HepG2 (cell line): ENCODE results near the gene DUSP8. TPM values are rescaled to one million over a fixed set of nuclear protein-coding genes. Genes with fewer than 3 reads are reported as not detected.

Experiments
- ATAC-seq: fragments of 200-7000 bp; cut with Tn5 transposase; 3 replicates; pipeline ENCODE4 v1.9.1; 2020; ENCODE audit warnings: mild to moderate bottlenecking, moderate library complexity
- BruUV-seq: library from RNA; stranded (reverse); fragments of 400-500 nt; replicated peaks from 2 replicates; lab custom pipeline; 2021; lab: Mats Ljungman, UMichigan
- CTCF ChIA-PET: fragments of 300-600 bp; formaldehyde crosslinking; extraction: SDS; loops from one replicate; lab custom pipeline; 2021; ENCODE audit warnings: low total read pairs, inconsistent platforms, low intra/inter-chr PET ratio; lab: Yijun Ruan, JAX
- POLR2A ChIA-PET: fragments of 350-600 bp; sonication (Branson Sonifier 250); formaldehyde crosslinking; loops from one replicate; lab custom pipeline; 2020; ENCODE audit warnings: antibody characterized with exemption, inconsistent platforms; lab: Yijun Ruan, JAX
- DNase-seq: peaks from one replicate; pipeline ENCODE4 v3.0.0-alpha.2; 2015; ENCODE audit warnings: low spot score
- FAIRE-seq: peaks from 3 replicates; lab custom pipeline; 2011; peaks lifted over from hg19 to GRCh38; lab: Jason Lieb, UNC
- H2AFZ ChIP-seq: one replicate; pipeline ENCODE4 v1.6.1; 2011; ENCODE audit warnings: low read length, inconsistent platforms
- H3K27ac ChIP-seq: fragments of 300-600 bp; 3 replicates; pipeline ENCODE4 v1.8.0; 2011; ENCODE audit warnings: mixed run types, mild to moderate bottlenecking, mixed read lengths, low read length, inconsistent platforms; ENCODE audit not compliant: insufficient read depth; ENCODE audit errors: extremely low read length
- H3K27me3 ChIP-seq, 2 experiments: fragments of 200-600 bp in 1 of 2; 2 replicates in 1 of 2; 3 replicates in 1 of 2; pipeline versions ENCODE4 v1.6.0 to v1.8.0; 2011; ENCODE audit warnings: low read length in 2 of 2, mild to moderate bottlenecking in 2 of 2, moderate library complexity in 2 of 2, inconsistent platforms in 1 of 2; ENCODE audit not compliant: insufficient read depth in 2 of 2, control insufficient read depth in 1 of 2
- H3K36me3 ChIP-seq, 2 experiments: fragments of 200-600 bp in 1 of 2; replicated peaks in 1 of 2; 2 replicates in 1 of 2; 3 replicates in 1 of 2; pipeline versions ENCODE4 v1.5.1 to v1.8.0; 2011; ENCODE audit warnings: low read length in 2 of 2, inconsistent platforms in 1 of 2; ENCODE audit not compliant: insufficient read depth in 2 of 2, control insufficient read depth in 1 of 2
- H3K4me1 ChIP-seq: 2 replicates; pipeline ENCODE4 v1.5.1; 2012; ENCODE audit warnings: low read length, inconsistent platforms; ENCODE audit not compliant: insufficient read depth
- H3K4me2 ChIP-seq: 2 replicates; pipeline ENCODE4 v1.6.0; 2011; ENCODE audit warnings: low read depth, low read length, inconsistent platforms
- H3K4me3 ChIP-seq, 3 experiments: fragments of 200-600 bp in 1 of 3; sonication (generic), shearing (Covaris generic) in 1 of 3; replicated peaks in 1 of 3; 2 replicates each; pipeline ENCODE4 v1.5.1; 2011 to 2016; ENCODE audit warnings: low read length in 3 of 3, inconsistent platforms in 2 of 3, low read depth in 2 of 3, mild to moderate bottlenecking in 2 of 3, control low read depth in 1 of 3, mixed read lengths in 1 of 3; ENCODE audit not compliant: insufficient read depth in 1 of 3
- H3K79me2 ChIP-seq: one replicate; pipeline ENCODE4 v1.6.1; 2011; ENCODE audit warnings: low read length, inconsistent platforms; ENCODE audit not compliant: insufficient read depth
- H3K9ac ChIP-seq: 2 replicates; pipeline ENCODE4 v1.6.0; 2011; ENCODE audit warnings: mild to moderate bottlenecking, low read depth, low read length, inconsistent platforms; ENCODE audit not compliant: insufficient read depth
- H3K9me3 ChIP-seq: 2 replicates; pipeline ENCODE4 v1.5.1; 2012; ENCODE audit warnings: mild to moderate bottlenecking, low read length
- H4K20me1 ChIP-seq: 2 replicates; pipeline ENCODE4 v1.6.0; 2011; ENCODE audit warnings: inconsistent platforms, mild to moderate bottlenecking, low read length, moderate library complexity; ENCODE audit not compliant: insufficient read depth
- ARNTL ChIP-seq: sonication (generic); formaldehyde crosslinking; IDR thresholded peaks from 2 replicates; pipeline ENCODE4 v1.4.0; 2020; ENCODE audit warnings: mild to moderate bottlenecking, missing genetic modification reagents
- CTCF ChIP-seq: sonication (generic); formaldehyde crosslinking; IDR thresholded peaks from 2 replicates; pipeline ENCODE4 v1.5.0; 2020; ENCODE audit warnings: mild to moderate bottlenecking, missing genetic modification reagents, moderate library complexity
- HHEX ChIP-seq: IDR thresholded peaks from 2 replicates; pipeline ENCODE4 v1.6.1; 2016; ENCODE audit warnings: control low read depth
- KAT8 ChIP-seq: IDR thresholded peaks from 2 replicates; pipeline ENCODE4 v1.6.1; 2016; ENCODE audit warnings: missing genetic modification reagents, missing compliant biosample characterization
- MXD1 ChIP-seq: sonication (generic); formaldehyde crosslinking; IDR thresholded peaks from 2 replicates; pipeline ENCODE4 v1.4.0; 2020; ENCODE audit warnings: mild to moderate bottlenecking, missing genetic modification reagents
- PHF20 ChIP-seq: sonication (generic); formaldehyde crosslinking; IDR thresholded peaks from 2 replicates; pipeline ENCODE4 v1.5.0; 2020; ENCODE audit warnings: mild to moderate bottlenecking, missing genetic modification reagents
- RAD21 ChIP-seq: fragments of 450-650 bp; formaldehyde crosslinking; IDR thresholded peaks from 2 replicates; pipeline ENCODE4 v1.5.0; 2020; ENCODE audit warnings: mild to moderate bottlenecking
- STAG1 ChIP-seq: sonication (generic); formaldehyde crosslinking; IDR thresholded peaks from 2 replicates; pipeline ENCODE4 v1.4.0; 2020; ENCODE audit warnings: missing genetic modification reagents
- THAP11 ChIP-seq: IDR thresholded peaks from 2 replicates; pipeline ENCODE4 v1.6.1; 2016; ENCODE audit warnings: missing biosample characterization, missing genetic modification reagents
- ZBTB7B ChIP-seq: sonication (generic); formaldehyde crosslinking; IDR thresholded peaks from 2 replicates; pipeline ENCODE4 v1.4.0; 2020; ENCODE audit warnings: missing genetic modification reagents
- ZBTB8A ChIP-seq: sonication (generic); formaldehyde crosslinking; IDR thresholded peaks from 2 replicates; pipeline ENCODE4 v1.4.0; 2020; ENCODE audit warnings: mild to moderate bottlenecking, low read depth, missing genetic modification reagents, borderline replicate concordance
- ZFP82 ChIP-seq: sonication (generic); formaldehyde crosslinking; IDR thresholded peaks from 2 replicates; pipeline ENCODE4 v1.5.1; 2020; ENCODE audit warnings: mild to moderate bottlenecking, missing genetic modification reagents, borderline replicate concordance
- ZNF660 ChIP-seq: sonication (generic); formaldehyde crosslinking; IDR thresholded peaks from 2 replicates; pipeline ENCODE4 v1.5.1; 2020; ENCODE audit warnings: mild to moderate bottlenecking, low read depth, missing genetic modification reagents, borderline replicate concordance
- ZNF891 ChIP-seq: sonication (generic); formaldehyde crosslinking; IDR thresholded peaks from 2 replicates; pipeline ENCODE4 v1.5.0; 2020; ENCODE audit warnings: mild to moderate bottlenecking, missing genetic modification reagents
- WGBS: methylation state at CpG from one replicate; pipeline ENCODE4 v1.1.6; 2017; ENCODE audit warnings: low lambda C conversion rate; 5-methylcytosine and 5-hydroxymethylcytosine counted together
- in situ Hi-C: cut with HindIII; loops from 2 replicates; pipeline ENCODE4 v1.10.0; 2017; ENCODE audit warnings: low pct_unique_long_range_greater_than_20kb; ENCODE audit not compliant: extremely low pct_ligation_motif_present
- intact Hi-C: fragments of 100-400 bp; cut with micrococcal nuclease; formaldehyde crosslinking; loops from one replicate; pipeline ENCODE4 v1.10.0; 2022; ENCODE audit not compliant: unreplicated experiment
- polyA plus RNA-seq, 8 experiments: library from polyadenylated mRNA; depleted of rRNA in 3 of 8; stranded (reverse) in 7 of 8; unstranded in 1 of 8; fragments of >200 nt; fragmentation: Illumina TruSeq in 4 of 8; extraction: Trizol in 4 of 8; gene quantifications; 2 replicates each; pipeline versions ENCODE4 v1.2.1 to v1.2.3, GENCODE V29; 2011 to 2016; ENCODE audit warnings: low read depth in 4 of 8, missing spikeins in 1 of 8, mixed read lengths in 1 of 8; ENCODE audit not compliant: insufficient read depth in 1 of 8
- total RNA-seq, 5 experiments: library from RNA; depleted of rRNA; stranded (reverse); fragments of >200 nt; fragmentation: Illumina TruSeq; extraction: Trizol; gene quantifications; 2 replicates each; pipeline ENCODE4 v1.2.3, GENCODE V29; 2016; ENCODE audit warnings: low read depth in 1 of 5
- TF ChIP-seq, protein P1 (sequence below): fragments of 450-650 bp; IDR thresholded peaks from 2 replicates; pipeline ENCODE4 v1.6.1; 2017; ENCODE audit warnings: mild to moderate bottlenecking

Gene DUSP8
- total and polyA plus RNA-seq, 2 of the 13 experiments (the other 11 are each of a cell fraction or from before 2014, with no cell fraction given): 1.8 to 8.0 TPM

GRCh38 chr11:1515082-1516060, 56.7 kb downstream of the DUSP8 start (continued):
- TF ChIP-seq CTCF (CRISPR knock-in tag): peak; percentile 98
- peak; percentile 92 for TF ChIP-seq RAD21 (CRISPR knock-in tag)
- no peak for TF ChIP-seq KAT8 (CRISPR knock-in tag)
- TF ChIP-seq STAG1 (CRISPR knock-in tag): peak; percentile 95
- 0 out of 2 replicates have a peak, but pooled peaks have one; percentile 24 for TF ChIP-seq ZNF891 (CRISPR knock-in tag)

DNA sequence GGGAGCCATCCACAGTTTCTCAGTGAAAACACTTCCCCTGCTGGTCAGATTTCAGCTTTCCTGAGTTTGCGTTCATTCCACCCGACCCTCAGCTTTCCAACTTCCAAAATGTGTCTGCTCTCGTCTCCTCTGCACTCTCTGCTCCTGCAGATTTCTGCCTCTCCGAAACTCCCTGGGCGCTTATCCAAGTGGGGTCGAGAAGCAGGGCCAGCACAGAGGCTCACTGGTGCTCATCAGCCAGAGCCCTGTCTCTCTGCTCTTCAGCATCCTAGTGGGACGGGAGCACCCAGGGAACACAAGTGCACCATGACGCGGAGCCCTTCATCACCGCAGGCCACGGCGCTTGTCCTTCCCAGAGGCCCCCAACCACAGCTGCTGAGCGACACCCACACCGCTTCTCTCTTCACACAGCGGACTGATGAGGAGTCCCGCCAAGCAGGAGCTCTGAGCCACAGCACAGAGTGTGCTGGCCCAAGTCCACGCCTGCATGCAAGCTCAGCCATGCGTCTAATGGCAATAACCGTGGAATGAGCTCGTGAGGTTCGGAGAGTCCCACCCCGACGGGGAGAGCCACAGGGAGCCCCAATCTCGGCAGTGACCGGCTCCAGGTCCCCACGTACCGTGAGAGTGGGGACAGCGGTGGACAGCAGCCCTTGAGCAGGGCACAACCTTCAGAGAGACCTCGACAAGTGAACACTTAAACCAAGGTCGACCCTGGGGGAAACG, 57.6 kb downstream of the DUSP8 start:
- DNase-seq (no peak), ATAC-seq (no peak), FAIRE-seq (no peak)
- peaks cover under 1% of the 10 kb centered on the region for H3K79me2 ChIP-seq
- H3K27me3 ChIP-seq: no peaks in the 10 kb centered on the region
- H4K20me1 ChIP-seq: peaks cover 50% of the 10 kb centered on the region
- no peak overlapping the region for H3K4me2 ChIP-seq
- H2AFZ ChIP-seq: no peak overlapping the region
- H3K4me1 ChIP-seq: no peaks in the 10 kb centered on the region
- no peak overlapping the region for H3K9ac ChIP-seq
- no peak overlapping the region for H3K27ac ChIP-seq
- no peaks in the 10 kb centered on the region for H3K36me3 ChIP-seq
- no peaks in the 10 kb centered on the region for H3K9me3 ChIP-seq
- BruUV-seq: no TSS peak
- intact Hi-C loops: loop anchor here (2.0 kb wide), 1 partner anchor 312 kb away; no protein-coding TSS in a partner anchor
- no peak overlapping the region for H3K4me3 ChIP-seq
- ChIA-PET POLR2A (interaction anchor here (1.1 kb wide), 1 partner anchor 312 kb away, joined by 3 read pairs; no protein-coding TSS in a partner anchor), CTCF (interaction anchor here (1.5 to 1.7 kb wide), 2 partner anchors 312 to 399 kb away, joined by 9 to 11 read pairs; no protein-coding TSS in a partner anchor)
- 95% methylated on average over 25 of the region's 31 CpGs for WGBS
- in situ Hi-C loops: no loop called here
- no peak for TF ChIP-seq ZBTB8A (CRISPR knock-in tag)
- TF ChIP-seq THAP11 (CRISPR knock-in tag): no peak
- TF ChIP-seq PHF20 (CRISPR knock-in tag): no peak
- TF ChIP-seq MXD1 (CRISPR knock-in tag): no peak
- no peak for TF ChIP-seq ZFP82 (CRISPR knock-in tag)
- TF ChIP-seq HHEX (CRISPR knock-in tag): no peak
- TF ChIP-seq ZNF660 (CRISPR knock-in tag): no peak
- TF ChIP-seq ZBTB7B (CRISPR knock-in tag): no peak
- no peak for TF ChIP-seq ARNTL (CRISPR knock-in tag)
- TF ChIP-seq, protein P1, sequence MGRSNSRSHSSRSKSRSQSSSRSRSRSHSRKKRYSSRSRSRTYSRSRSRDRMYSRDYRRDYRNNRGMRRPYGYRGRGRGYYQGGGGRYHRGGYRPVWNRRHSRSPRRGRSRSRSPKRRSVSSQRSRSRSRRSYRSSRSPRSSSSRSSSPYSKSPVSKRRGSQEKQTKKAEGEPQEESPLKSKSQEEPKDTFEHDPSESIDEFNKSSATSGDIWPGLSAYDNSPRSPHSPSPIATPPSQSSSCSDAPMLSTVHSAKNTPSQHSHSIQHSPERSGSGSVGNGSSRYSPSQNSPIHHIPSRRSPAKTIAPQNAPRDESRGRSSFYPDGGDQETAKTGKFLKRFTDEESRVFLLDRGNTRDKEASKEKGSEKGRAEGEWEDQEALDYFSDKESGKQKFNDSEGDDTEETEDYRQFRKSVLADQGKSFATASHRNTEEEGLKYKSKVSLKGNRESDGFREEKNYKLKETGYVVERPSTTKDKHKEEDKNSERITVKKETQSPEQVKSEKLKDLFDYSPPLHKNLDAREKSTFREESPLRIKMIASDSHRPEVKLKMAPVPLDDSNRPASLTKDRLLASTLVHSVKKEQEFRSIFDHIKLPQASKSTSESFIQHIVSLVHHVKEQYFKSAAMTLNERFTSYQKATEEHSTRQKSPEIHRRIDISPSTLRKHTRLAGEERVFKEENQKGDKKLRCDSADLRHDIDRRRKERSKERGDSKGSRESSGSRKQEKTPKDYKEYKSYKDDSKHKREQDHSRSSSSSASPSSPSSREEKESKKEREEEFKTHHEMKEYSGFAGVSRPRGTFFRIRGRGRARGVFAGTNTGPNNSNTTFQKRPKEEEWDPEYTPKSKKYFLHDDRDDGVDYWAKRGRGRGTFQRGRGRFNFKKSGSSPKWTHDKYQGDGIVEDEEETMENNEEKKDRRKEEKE: no peak
